Esophagus muscularis mucosa (tissue), 3 donors: ENCODE measurements around the gene C19orf18.

ENCODE experiments used
- CTCF ChIP-seq, 3 experiments: fragments of 200-600 bp in 2 of 3; fragments of 450-650 bp in 1 of 3; sonication (generic) in 2 of 3; IDR thresholded peaks; one replicate each; pipeline ENCODE4 v1.5.1; 2017 to 2019; ENCODE audit warnings: antibody characterized with exemption in 3 of 3, mild to moderate bottlenecking in 2 of 3, moderate library complexity in 1 of 3
- POLR2A ChIP-seq: fragments of 450-650 bp; IDR thresholded peaks from one replicate; pipeline ENCODE4 v1.6.1; 2017; ENCODE audit warnings: antibody characterized with exemption, moderate library complexity, mild to moderate bottlenecking, low read depth

- TF ChIP-seq POLR2A (peak; percentile 60), CTCF (IDR thresholded peaks at IDR 0.05) (no peak)
These were observed 28.2 kb upstream of the C19orf18 start, which contains the start of gene ZNF606 for GRCh38 chr19:58002384-58003173.
